Activated CD8-positive, alpha-beta memory T cell treated with anti-CD3 and anti-CD28 coated beads for 1 hour (primary cell): ENCODE data around the gene BCL7A.
"Not testable (repeated sequence)": the region's sequence is repeated elsewhere in the genome, so short reads cannot be mapped to it uniquely, and the experiment has no call there.

ENCODE experiments used
- DNase-seq, 2 donors: peaks; one replicate each; pipeline ENCODE4 v3.0.0-alpha.2; 2020; ENCODE audit warnings: low read depth in 1 of 2; ENCODE audit errors: extremely low read depth in 1 of 2

BCL7A gene

DNA sequence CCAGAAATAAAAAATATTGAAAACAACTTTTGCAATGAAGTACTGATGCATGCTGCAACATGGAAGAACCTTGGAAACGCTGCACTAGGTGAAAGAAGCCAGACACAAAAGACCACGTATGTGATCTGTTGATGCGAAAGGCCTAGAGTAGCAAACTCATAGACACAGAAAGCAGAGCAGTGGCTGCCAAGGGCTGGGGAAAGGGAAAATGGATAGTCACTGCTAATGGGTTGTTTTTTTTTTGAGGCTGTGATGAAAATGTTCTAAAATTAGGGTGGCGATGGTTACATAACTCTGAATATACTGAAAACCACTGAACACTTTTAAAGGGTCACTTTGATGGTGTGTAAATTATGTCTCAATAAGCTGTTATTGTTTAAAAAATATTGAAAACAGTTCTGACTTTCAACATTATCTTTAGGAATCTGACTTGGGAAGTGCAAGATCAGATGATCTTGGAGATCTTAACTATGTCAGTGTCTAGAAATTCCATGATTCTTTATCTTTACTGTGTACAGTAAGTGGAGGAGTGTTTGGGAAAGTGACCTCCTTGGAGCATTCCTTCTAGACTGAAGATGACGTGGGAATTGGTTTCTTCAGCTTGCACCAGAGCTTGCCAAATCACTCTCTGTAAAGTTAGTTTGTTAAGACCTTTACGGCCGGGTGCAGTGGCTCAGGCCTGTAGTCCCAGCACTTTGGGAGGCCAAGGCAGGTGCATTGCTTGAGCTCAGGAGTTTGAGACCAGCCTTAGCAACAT lies 69.3 kb downstream of the BCL7A start:
- DNase-seq = no peak

DNA sequence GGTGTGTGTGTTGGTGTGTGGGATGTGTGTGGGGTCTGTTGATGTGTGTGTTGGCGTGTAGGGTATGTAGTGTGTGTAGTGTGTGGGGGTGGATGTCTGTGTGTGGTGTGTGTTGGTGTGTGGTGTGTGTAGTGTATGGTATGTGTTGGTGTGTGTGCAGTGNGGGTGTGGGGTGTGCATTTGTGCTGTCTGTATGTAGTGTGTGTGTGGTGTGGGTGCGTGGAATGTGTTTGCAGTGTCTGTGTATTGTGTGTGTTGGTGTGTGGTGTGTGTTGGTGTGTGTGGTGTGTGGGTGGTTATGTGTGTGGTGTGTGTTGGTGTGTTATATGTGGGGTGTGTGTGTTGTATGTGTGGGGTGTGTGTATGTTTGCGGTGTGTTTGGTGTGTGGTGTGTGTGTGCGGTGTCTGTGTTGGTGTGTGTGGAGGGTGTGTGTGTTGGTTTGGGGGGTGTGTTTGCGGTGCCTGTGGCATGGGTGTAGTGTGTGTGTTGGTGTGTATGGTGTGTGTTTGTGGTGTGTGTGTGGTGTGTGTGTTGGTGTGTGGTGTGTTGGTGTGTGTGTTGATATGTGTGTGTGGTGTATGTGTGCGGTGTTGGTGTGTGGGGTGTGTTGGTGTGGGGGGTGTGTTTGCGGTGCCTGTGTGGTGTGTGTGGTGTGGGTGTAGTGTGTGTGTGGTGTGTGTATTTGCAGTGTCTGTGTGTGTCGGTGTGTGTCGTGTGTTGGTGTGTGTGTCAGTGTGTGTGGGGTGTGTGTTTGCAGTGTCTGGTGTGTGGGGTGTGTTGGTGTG lies 71.6 kb downstream of the BCL7A start:
- no peak for DNase-seq

DNA sequence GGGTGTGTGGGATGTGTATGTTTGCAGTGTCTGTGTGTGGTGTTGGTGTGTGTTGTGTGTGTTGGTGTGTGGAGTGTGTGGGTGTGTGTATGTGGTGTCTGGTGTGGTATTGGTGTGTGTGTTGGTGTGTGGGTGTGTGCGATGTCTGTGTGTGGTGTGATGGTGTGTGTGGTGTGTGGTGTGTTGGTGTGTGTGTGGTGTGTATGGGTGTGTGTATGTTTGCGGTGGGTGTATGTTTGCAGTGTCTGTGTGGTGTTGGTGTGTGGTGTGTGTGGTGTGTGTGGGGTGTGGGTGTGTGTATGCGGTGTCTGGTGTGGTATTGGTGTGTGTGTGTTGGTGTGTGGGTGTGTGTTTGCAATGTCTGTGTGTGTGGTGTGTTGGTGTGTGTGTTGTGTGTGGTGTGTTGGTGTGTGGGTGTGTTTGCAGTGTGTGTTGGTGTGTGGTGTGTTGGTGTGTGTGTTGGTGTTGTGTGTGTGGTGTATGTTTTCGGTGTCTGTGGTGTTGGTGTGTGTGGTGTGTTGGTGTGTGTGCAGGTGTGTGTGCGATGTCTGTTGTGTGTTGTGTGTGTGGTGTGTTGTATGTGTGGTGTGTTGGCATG lies 72.6 kb downstream of the BCL7A start:
- no peak for DNase-seq

DNA sequence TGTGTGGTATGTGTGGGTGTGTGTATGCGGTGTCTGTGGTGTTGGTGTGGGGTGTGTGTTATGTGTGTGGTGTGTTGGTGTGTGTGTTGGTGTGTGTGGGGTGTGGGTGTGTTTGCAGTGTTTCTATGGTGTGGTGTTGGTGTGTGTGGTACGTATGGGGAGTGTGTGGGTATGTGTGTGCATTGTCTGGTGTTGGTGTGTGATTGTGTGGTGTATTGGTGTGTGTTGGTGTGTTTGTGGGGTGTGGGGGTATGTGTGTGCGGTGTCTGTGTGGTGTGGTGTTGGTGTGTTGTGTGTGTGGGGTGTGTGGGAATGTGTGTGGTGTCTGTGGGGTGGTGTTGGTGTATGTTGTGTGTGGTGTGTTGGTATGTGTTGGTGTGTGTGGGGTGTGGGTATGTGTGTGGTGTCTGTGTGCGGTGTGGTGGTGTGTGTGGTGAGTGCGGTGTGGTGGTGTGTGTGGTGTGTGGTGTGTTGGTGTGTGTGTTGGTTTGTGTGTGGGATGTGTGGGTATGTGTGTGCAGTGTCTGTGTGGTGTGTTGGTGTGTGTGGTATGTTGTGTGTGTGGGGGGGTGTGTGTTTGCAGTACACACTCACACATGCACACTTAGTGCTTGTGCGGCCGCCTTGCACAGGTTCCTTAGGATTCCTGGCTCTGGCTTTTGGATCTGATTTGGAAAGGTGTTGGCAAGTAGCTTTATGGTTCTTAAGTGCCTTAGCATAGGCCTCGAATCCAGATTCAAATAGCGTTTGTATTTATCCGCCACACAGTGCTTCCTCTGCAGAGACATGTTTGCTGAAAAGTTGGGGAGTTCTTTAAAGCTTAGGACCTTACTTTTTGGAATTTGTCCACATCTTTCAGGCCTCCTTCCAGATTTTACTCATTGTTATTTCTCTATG lies 73.3 kb downstream of the BCL7A start:
- no peak for DNase-seq

DNA sequence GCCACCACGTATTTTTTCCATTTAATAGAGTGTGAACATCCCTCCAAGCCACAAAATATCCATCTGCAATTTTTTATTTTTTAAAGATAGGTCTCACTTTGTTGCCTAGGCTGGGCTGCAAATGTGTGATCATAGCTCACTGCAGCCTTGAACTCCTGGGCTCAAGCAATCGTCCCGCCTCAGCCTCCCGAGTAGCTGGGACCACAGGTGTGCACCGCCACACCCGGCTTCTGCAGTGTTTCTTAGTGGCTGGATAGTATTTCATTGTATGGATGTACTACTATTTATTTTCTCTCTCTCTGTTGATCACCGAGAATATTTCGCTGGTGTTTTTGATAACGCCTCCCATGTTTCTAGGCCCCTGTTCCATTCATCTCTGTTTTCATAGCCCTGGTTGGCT lies 74.3 kb downstream of the BCL7A start:
- no peak for DNase-seq

DNA sequence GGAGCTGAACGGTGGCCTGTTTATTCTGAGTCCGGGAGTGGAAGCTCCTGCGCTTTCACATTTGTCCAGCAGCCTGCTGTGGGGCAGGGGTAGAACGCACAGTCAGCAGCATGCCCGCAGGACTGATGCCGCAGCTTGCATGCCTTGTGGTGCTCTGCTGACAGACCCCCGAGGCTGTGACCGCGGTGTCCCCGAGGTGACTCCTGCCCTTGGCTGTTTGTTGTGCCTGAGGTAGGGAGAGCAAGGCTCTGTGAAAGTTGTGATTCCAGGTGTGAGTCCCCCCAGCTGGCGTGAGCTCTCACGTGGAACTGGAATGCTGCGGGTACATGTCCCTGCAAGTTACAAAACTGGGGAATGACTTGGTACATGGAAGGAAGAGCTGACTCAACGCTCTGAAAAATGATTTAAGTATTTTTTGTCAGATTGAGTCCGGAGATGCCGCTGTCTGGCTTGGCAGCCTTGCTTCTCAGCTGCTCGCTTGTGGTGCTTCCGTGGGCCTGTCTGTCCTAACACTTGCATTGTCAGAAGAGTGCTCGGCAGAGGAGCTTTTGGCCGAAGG lies 75.0 kb downstream of the BCL7A start:
- DNase-seq = no peak

DNA sequence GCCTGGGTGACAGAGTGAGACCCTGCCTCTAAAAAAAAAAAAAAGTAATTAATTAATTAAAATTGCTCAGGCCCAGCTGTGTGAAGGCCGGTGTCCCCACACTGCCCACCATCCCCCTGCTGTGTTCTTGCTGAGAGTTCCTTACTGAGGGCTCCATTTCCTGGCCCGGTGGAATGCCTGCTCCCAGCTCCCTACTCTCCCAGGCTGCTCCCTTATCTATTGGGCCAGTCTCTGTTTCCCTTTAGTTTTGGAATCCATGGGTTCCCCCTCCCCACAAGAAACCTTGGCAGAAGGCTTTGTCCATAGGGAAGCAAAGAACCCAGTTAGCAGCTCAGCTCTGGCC lies 75.9 kb downstream of the BCL7A start:
- DNase-seq = no peak

DNA sequence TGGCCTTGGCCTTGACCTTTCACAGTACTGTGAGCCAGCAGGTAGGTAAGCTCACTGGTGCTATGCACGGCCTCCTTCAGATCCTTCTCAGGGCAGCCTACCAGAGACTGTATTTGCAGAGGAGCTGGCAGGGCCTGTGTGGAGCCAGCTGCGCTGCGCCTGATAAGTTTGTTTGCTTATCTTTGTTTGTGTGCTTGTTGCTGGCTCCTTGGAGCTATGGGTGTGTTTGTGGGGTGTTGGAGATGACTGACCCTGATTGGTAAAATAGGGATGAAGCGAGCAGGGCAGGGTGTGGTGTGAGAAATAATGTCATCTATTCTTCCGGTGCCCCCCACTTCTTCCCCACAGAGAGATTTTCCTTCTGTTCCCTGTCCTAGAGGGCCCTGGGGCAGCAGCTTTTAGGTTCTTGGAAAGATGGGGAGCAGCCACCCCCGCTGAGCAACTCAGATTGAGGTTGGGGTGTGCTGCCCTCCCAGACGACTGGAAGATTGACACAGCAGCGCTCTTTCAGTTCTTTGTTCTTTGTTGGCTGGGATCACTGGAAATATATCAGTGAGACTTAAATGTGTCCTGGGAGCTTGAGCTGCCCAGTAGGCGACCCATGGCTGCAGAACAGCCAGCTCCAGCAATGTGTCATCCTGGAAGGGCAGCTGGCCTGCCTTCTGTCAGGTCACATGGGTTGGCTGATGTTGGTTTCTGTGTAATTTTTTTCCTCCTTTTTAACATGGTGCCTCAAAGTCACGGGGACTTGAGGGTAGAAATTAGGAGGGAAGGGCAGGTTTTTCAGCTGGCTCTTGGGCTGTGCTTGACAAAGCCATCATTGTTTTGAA lies 76.5 kb downstream of the BCL7A start:
- DNase-seq = no peak

DNA sequence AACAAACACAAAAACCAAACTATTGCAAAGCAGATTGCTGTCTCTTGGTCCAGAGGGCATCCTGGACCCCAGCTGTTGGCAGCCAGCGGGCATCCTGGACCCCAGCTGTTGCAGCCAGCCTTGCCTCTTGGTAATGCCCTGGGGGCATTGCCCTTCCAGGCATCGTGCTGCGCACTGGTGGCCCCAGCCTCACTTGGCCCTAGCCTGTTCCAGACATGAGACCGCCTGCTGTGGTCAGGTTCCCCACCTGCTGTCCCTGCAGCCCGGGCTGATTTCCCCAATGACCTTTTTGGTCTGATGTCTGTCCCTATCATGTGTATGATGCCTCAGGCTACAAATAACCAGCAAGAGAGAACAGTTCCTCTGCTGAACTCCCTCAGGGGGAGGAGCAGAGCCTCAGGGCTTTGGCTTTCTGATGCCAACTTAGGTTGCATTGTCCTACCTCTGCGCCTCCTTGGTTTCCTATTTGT lies 77.6 kb downstream of the BCL7A start:
- DNase-seq = no peak

DNA sequence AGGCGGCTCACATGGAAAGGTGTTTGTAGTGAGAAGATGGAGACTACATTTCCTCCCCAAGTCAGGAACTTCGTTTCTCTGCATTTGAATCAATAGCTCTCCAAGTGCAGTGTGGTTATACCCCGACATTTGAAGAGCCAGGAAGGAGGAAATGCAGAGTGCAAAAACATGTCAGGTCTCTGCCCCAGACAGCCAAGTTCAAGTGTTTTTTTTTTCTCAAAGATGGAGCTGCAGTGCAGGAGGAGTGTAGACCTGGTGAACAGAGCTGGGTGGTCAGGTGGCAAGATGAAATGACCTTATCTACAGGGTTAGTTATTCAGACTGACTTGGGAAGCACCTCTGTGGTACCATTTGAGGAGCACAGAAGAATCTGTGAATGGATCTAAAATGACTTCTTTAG lies 78.2 kb downstream of the BCL7A start:
- no peak for DNase-seq

DNA sequence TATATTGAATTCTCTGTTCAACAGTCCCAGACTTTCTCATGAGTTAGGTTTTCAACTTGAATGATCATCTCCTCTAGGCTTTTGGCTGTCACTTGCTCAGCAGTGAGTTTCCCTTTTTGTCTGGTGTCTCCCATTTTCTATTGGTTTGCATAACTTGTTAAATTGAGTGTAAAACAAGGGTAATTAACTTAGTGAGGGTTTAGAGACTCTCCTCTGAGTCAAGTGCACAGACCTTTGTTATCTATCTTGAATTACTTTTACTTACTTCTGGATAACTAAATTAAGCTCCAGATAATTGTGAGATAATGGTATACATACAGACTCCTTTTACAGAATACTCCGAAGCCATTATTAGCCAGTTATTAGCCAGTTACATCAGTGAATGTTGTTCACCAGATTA lies 78.9 kb downstream of the BCL7A start:
- no peak for DNase-seq

DNA sequence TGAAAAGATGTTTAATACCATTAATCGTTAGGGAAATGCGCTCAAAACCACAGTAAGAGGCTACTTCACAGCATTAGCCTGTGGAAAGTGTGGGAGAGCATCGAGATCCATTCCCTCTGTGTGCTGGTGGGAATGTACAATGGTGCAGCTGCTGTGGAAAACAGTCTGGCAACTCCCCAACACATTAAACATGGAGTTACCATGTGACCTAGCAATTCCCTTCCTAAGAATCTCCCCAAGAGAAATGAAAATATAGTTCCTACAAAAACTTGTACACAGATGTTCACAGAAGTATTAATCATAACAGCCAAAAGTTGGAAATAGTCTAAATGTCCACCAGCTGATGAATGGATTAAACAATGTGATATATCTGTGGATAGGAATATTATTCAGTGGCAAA lies 80.6 kb downstream of the BCL7A start:
- no peak for DNase-seq

DNA sequence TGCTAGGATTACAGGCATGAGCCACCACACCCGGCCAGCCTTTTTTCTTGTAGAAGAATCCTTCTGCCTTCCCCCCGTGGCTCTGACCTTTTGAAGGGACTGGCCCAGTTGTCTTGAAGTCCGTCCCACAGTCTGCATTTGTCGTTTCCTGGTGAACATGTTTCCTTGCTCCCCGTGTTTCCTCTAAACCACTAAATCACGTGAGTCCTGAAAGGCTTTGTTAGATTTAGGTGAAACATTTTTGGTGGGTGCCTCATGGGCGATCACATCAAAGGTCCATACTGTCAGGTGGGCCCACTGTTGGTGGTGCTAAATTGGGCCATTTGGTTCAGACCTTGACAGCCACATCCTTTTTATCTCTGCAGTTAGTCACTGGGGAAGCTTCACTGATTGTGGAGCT lies 83.2 kb downstream of the BCL7A start:
- DNase-seq = no peak

DNA sequence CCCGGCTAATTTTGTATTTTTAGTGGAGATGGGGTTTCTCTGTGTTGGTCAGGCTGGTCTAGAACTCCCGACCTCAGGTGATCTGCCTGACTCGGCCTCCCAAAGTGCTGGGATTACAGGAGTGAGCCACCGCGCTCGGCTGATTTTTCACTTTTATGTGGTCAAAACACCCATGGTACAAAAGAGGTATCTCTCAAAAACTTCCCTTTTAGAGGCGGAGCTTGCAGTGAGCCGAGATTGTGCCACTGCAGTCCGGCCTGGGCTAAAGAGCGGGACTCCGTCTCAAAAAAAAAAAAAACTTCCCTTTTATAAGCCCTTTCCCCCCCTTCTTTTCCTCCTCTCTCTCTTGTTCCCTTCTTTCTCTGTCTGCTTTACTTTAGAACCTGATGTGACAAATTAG lies 83.8 kb downstream of the BCL7A start:
- not testable (repeated sequence) for DNase-seq

DNA sequence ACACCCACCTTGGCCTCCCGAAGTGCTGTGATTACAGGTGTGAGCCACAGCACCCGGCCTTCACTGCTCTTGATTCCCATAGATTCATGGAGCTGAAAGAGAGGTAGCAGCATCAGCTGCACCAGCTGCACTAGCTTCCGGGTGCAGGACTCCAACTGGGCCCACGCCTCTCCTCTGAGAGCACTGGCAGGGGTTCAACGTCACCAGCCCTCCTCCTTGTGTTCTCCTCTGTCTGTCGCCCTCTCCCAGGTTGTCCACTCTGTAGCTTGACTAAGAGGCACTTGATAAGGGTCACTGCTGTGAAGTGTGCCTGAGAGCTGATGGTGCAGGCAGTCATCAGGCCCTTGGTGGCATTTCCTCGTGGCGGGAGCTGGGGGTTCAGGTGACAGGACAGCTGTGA lies 85.2 kb downstream of the BCL7A start:
- no peak for DNase-seq

DNA sequence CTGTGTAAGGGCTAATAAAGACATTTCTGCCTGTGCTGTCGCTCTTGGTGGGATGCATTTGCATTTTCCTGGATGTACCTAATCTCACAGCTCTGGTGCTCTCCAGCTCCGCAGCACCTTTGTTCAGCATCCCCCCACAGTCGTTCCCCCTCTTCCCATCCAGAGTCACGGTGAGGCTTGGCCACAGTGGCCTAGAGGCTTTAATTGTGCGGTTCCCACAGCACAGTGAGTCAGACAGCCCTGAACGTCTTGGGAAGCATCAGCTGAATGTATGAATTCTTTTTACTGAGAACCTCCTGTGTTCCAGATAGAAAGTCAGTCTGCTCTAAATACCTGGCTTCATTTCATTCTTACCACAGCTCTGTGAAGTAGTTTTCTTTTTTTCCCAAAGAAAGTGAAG lies 85.6 kb downstream of the BCL7A start:
- DNase-seq = no peak

DNA sequence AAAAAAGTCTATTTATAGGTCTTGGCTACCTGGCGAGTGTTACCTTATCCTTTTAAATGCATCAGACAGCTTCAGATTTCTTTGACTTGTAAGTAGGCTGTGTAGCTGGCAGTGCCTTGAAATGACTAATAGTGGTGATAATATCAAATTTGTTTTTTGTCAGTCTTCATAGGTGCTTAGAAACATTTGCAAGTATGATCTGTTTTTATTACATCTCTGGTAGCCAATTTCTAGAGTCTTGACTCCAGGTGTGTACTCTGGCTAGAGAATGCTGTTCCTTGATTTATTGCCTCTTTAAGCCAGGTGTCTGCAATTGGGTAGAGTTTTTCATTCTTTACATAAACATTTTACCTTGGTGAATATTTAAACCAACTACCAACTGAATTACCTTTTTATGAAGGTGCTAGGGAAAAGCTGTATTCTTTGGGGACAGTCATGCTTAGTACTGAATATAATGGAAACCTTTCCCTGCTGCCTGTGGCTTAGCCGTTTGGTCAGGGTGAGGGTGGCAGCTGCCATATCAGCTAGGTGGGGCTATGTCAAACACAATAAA lies 89.5 kb downstream of the BCL7A start:
- no peak for DNase-seq
